ENCODE data around the gene TSHR.
"Not testable (repeated sequence)": the region's sequence is repeated elsewhere in the genome, so short reads cannot be mapped to it uniquely, and the experiment has no call there.

The TSHR gene

DNA sequence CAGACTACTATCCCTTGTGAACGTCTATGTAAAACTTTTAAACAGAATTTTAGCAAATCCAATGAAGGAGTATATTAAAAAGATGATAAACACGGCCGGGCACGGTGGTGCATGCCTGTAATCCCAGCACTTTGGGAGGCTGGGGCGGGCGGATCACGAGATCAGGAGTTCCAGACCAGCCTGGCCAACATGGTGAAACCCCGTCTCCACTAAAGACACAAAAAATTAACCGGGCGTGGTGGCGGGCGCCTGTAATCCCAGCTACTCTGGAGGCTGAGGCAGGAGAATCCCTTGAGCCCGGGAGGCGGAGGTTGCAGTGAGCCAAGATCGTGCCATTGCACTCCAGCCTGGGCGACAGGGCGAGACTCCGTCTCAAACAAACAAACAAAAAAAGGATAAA is 2.2 kb upstream of the TSHR start:
- DNase-seq = not testable (repeated sequence)

DNA sequence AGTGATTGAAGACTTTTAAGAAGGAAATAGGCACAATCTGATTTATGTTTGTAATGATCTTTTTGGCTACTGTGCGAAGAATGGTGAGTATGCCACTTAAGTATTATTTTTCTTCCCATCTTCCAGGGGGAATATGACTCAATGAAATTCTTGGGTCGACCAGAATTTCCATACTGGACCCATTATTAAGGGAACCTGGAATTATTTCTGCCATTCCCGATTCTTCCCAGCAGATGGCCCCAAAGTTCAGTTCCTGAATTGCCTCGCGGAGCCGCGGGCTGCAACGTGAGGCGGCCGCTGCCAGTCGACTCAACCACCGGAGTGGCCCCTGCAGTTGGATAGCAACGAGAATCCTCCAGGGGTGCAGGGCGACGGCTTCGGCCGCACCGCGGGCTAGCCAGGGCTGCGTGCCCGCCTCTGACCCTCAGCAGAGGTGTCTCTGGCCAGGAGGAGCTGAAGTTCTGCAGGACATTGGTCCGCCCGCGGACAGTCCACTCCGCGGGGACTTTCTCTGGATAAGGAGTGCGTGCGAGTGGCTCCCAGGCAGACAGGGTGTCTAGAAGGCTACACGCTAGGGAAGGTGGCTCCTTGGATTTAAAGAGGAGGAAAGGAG is 628 bp upstream of the TSHR start:
- DNase-seq = peak; percentile 88

DNA sequence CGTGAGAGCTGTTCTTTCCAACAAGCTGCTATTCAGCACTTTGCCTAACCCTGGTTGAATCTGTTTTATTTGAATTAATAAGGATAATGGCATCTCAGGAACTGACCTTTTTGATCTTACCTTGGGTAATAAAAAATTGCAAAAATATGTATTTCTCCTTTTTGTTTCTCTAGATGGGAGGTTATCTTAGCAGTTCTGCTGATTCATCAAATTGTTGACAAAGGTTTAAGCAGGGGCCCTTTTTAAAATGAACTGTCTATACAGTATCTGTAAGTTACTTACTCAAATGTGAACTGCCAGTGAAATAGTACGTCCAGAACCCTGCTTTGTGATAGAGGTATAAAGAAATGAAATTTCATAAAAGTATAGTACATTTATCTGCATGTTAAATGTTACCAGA is 681 bp downstream of the TSHR start:
- no peak for DNase-seq

DNA sequence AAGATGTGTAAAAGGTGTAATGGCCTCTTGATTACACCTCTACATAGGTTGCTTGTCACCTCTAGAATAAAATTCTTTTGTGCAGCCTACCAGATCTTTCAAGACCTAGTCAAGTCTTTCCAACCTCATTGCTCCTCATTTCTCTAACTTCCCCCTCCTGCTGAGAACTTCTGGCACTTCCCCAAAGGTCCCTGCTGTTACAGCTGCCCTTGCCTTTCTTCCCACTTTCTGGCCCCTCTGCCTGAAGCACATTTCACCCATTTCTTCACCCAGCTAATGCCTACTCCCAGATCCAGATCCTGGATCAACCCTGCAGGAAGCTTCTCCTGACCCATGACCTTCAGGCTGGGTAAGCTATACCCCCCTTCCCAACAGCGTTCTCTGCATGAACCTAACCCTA is 1.5 kb downstream of the TSHR start:
- no peak for DNase-seq

DNA sequence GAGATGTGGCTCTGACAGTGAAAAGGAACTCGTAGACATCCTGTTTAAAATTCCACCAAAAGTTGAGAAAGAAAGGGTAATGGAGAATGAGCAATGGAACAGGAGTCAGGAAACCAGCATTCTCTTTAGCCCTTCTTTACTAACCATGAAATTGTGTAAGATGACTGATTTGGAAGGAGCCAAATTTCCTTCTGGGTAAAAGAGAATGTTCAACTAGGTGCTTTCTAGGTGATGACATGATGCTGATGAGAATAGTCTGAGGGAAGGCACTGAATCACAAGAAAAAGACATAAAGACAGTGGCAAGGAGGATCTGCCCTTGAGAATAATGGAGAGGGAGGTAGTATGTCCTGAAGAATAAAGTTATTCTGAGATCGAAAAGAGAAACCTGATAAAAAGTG is 2.2 kb downstream of the TSHR start:
- DNase-seq = no peak

DNA sequence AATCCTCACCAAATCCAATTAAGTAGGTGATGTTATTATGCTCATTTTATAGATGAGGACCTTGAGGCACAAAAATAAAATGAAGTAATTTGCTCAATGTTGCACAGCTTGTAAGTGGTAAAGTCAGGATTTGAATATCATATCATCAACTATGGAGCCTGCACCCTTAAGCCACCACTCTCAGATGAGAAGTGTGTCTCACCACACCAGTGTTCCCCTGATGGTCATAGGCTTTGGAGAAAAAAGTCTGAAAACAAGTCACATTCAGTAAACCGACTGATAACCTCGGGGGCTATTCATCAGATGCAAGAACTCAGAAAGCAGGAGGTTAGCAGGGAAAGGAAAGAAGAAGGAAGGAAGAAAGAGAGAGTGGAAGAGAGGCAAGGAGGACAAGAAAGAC is 2.8 kb downstream of the TSHR start:
- peak; percentile 48 for DNase-seq

DNA sequence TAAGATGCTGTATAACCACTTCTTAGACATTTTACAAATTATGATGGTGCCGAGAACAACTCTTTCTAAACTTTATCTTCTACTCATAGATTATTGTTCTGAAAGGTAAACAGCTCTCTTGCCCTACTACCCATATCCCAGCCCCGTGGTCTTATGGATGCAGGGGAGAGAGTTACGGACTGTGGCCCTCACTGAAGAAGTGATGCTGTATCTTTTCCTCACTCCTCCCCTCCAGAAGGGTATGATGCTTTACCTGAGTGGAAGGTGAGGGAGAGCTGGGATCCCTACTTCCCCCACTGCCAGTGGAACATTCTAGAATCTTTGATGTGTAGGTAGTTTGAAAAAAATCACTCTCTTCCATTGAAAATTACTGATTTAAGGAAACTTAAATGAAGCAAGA is 3.5 kb downstream of the TSHR start:
- no peak for DNase-seq

DNA sequence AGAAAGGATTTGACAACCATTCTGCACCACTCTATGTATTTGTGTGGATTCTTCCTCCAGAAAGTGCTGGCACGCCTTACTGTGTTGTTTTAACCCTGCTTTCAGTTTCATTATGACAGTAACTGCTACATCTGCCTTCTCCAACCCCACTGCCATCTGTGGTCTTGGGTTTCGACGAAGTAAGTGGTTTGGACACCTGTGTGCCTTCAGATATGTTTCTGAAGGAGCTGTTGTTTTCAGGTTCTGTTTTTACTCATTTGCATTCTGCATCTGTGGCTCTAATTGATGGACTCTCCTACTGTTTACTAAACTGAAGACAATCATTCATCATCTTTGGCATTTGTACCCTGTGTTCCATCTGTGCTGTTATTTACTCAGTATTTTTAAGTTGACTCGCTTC is 4.1 kb downstream of the TSHR start:
- peak; percentile 78 for DNase-seq

DNA sequence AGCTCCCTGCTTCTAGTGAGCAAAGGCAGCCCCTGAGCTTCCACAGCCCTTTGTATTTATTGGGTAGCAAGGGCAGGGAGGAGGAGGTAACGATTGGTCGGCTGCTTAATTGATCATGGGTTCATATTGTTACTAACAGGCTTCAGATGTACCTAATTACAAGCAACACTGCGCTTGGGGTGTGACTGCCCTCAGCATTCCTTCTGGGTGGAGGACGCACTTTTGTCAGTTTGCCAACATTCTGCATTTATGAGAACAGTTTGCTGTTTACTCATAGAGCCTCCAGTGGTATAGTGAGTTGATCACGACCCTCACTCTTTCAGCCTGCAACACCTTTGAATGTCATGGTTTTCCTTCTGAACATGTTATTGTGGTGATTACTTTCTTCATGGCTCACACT is 9.6 kb downstream of the TSHR start:
- DNase-seq = no peak

DNA sequence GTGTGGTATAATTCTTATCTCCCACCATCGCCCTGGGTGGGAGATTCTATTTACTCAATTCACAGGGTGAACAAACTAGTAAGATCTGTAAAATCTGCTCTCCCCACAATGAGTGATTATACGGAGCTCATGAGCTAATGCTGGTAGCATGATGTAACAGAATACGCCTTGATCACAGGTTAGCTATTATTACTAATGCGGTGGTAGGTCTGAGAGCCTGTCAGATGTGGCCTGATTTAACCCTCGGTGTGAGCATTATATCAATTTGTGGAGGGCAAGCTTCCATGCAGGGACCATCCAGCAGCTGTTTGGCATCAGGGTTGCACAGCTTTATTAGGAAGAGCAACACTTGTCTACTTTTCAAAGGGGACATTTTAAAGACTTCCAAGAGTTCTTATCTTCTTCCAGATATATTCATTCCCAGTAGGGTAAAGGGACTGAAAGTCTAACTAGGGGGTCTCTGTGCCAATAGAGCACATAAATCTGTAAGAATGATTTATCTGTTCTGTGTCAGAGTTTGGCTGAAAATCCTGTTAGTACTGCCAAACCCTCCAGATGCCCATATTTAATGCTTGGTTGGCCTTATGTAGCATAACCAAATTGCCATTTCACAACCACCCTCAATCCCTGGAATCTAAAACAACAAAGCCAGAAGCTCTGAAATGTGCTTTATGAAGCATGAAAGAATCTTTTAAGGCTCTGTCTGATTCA is 18.7 kb downstream of the TSHR start:
- DNase-seq = peak; percentile 82

DNA sequence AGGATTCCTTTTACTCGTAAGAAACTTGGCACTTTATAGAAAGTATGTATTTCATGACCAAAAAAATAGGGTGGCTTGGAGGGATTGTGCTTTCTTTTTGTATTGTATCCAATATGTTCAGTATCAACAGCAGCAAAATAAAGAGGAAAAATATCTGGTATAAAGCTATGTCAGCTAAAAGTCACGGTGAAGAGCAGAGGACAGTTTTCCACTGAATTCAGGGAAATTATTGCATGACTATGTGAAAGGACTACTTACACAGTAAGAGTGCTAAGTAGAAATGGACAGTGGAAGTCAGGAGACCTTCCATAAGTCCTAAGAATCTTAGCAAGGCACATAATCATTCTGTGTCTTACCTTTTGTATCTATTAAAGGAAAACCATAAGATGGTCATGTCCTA is 19.3 kb downstream of the TSHR start:
- no peak for DNase-seq

DNA sequence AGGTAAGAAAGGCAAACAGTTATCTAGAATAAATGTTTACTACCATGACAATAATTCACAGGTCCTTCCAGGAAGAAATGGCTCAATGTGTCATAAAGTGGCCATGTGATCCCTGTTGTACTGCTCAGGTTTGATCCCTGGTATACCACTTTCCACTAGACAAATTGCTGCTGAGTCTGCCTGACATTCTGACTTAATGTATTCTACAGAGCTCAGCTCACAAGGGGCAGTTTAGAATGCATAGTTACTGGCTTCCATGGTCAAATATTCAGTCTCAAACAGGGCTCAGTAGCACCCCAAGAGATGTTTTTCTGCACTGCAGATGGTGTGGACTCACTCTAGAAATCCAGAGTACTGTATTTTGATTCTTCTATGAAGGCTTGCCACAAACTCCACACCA is 21.8 kb downstream of the TSHR start:
- no peak for DNase-seq

DNA sequence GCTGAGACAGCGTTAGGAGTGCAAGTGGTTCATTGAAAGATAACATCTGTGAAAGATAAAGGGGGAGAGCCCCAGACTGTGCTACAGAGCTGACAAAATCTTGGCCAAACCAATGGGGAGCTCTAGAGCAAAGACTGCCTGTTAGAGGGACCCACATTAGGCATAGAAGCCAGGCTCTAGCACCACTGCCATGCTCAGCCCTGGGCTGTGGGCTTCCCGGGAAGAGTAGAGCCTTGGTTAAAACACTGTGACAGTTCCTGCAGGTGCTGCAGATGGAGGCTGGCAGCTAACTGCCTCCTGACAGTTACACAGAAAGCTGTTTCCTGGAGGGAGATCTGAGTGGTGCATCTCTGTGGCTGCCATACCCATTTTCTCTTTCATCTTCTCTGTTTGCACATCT is 23.0 kb downstream of the TSHR start:
- DNase-seq = no peak

DNA sequence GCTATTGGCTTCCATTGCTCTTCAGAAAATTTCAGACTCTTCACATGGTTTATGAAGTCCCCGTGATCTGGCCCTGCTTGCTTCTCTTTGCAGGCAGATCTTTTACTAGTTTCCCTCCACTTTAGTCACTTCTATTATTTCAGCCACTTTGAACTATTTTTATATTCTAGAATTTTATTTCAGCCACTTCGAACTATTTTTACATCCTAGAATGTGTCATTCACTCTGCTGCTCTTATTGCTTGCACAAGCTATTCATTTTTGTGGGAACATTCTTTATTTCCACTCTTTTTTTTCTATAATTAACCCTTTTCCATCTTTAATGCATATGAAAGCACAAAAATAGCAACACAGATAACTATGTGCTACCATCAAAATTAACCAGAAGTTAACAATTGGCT is 24.5 kb downstream of the TSHR start:
- no peak for DNase-seq

DNA sequence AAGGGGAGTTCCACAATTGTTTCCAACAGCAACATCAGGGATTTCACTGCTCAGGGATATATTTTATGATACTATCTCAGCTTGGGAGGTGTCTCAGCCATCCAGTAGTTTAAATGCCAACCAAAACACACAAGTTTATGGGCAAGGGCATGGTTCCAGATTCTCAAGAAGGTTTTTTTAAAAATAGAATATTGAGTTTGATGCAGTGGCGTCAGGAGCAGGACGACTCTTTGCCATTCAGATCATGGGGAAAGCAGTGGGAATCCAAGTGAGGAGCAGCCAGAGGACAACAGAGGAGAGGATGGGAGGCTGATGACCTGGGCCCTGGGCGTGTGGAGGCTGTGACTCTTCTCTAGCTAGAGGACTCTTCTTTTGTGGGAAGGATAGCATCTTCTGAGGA is 25.7 kb downstream of the TSHR start:
- DNase-seq = no peak

DNA sequence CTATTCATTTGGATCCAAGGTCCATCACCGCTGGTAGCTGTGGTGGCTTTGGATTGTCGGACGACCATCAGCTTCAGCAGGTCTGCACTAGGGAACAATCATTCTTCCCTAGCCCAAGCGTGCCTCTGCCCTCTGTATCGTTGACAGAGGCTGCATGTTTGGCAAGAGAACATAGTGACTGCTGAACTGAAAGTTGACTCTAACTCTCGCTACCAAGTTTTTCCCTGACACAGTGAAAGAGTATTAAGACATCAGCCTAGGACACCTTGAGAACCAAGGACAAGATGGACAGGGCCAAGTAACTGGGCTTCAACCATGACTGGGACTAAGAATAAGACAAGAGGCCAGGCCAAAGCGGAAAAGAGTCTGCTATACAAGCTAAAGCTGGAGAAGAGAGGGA is 26.3 kb downstream of the TSHR start:
- DNase-seq = no peak

DNA sequence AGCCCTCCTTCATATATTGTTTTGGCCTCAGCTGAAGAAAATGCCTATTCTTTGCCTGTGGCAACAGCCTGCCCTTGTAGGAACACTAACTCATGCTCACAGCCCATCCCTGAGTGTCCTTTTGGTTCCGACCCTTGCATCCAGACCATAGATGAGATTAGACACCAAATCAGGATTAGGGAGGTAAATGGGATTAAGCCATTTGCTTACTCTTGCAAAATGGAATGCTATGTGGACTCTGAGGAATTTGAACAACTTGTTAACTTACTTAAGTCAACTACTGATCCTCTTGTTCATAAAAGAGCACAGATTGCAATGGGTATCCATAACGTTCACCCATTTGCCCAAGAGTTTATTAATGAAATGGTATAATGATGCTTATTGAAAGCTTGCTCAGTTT is 27.3 kb downstream of the TSHR start:
- DNase-seq = peak; percentile 93

DNA sequence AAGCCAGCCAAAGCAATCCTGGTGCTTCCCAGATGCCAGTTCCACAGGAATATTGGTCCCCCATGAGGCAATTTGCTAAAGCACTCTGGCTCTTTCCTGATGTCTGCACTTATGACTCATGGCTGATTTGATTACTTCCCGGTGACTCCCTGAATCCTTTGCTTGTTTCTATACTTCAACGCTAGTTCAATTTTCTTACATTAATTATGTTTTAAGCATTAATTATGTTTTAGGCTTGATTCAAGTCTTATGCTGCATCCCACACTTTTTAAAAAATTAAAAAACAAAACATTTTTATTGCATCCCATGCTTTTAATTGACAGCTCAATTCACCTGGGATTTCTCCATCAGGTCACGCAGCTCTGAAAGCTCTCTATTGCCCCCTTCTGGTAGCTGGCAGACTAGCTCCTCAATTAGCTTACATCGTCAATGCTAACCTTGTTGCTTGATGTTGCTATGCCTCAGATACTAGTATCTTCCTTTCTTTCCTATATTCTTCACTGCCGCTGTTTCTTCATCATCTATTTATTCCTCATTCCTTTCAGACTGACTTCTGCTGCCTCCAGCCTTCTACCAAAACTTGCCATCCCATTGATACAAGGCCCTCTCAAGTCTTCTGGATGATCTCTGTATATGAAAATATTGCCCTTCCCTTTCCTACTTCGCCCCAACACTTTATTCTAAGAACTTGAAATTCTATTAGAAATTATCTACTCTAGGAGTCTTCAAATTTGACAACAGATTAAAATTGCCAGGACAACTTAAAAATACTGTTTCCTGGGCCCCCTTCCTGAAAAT is 32.0 kb downstream of the TSHR start:
- DNase-seq = peak; percentile 84

DNA sequence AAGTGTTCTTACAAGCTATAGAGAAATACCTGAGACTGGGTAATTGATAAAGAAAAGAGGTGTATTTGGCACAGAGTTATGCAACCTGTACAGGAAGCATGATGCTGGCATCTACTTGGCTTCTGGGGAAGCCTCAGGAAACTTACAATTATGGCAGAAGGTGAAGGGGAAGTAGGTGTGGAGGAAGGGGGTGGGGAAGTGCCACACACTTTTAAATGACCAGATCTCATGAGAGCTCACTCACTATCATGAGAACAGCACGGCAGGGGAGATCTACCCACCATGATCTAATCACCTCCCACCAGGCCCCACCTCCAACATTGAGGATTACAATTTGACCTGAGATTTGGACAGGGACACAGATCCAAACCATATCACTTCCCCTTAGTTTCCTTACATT is 32.8 kb downstream of the TSHR start:
- DNase-seq = no peak

DNA sequence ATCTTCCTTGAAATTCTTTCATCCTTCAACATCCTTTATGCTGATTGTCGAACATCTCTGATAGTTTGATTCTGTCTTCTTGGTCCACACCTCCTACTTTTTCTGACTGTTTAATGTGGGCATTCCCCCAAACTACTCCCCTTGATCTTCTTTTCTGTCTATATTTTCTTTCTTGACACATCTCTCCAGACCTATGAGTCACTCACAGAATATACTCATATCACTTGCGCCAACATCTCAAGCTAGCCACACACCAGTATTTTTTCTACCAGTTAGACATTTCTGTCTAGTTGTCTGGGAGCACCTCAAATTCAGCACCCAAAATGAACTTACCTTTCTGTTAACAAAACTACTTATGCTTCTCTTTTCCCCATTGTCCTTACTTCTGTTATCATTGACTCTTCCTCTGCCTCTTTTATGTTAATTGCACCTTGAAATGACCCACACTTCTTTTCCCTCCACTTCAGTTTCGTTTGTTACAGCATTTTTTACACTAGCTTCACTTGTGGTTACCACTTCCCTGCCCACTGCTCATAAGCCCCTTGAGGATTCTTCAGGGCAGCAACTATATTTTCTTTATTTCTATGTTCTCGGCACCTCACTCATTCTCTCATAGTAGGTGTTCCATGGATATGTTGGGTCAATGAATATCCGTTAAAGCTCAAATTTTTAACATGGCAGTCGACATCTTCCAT is 33.5 kb downstream of the TSHR start:
- no peak for DNase-seq

DNA sequence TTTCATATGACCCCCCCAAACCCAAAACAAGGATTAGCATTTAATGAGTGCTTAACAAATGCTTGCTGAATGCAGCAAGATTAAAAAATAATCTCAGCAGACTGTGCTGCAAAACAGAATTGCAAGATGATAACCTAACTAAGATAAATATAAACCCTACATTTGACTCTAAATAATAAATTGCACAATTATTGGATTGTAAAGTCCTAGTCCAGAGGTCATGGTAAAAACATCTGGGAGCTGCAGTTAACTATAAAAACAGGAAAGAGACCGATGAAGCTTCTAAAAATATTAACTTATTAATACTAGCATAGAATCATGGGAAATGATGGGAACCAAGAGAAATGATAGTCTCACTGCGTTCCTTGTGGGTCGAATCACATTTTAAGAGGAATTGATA is 37.2 kb downstream of the TSHR start:
- DNase-seq = no peak

DNA sequence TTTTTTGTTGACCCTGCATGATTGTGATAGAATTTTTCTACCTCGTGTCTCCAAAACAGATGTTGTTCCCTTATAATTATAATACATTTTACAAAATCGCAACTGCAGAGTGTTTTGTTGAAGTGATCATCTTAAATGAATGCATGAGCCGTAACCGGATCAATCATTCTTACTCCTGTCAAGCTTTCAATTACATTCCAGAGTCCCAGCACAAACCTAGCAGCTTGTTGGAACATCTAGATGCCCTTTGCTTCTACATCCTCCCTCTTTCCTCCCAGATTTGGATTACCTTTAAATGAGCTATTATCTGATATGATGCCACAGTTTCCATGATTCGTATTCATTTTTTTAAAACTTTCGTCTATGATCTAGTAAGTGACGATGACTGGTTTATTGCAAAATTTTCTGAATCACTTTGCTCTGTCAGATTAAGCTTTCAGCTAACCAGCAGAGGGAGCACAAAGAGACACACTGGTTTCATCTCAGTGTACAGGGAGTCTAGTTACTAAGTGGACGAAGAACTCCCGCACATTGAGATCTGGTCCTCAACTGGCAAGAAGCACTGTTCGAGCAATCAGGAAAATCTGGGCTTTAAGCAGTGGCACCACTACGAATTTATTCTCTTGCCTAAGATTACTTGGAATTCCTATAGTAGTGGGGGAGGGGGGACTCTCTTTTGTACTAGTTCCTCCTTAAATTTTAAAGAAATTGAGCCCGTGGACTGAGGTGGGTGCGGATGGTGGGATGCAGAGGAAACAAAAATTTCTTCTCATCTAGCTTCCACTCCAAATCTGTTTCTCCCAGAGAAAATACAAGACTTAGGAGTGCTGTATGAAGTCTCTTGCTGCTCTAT is 40.9 kb downstream of the TSHR start:
- peak; percentile 82 for DNase-seq

DNA sequence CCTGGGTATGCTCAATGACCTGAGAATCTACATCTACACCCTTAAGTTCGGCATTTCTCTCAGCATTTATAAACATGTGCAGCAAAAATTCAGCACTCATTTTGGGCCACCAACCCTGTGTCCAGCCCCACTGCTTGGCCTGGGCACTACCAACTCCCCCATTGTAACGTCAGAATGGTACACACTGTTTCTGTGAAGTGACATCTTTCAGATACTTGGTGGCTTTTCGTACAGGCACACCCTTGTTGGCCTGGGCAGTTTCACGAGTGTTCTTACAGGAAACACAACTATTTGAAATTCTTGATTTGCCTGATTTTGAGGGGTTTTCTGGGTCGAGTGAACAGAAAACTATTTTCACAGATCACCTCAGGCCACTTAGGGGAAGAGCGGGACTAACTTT is 46.0 kb downstream of the TSHR start:
- no peak for DNase-seq
